ENCODE results near the gene EPHA7.

DNA sequence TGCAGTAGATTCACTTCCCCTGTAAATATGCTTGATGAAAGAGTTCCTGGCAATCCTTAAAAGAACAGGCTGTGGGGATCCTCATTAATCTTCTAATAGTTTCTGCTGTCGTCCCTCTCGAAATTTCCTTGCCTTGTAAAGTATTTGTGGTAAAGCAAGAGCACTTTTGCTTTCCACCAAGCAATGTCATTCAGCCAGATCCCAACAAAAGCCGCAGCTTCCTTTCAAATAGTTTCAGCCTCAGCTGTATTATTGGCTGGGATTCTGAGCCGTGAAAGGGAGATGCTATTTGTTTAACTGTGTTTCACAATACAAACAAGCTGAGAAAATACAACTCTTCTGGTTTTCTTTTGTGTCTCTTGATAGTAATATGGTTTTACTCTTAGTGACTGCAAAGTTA lies 48.9 kb upstream of the EPHA7 start:
- no peak for TF ChIP-seq ARNTL (CRISPR knock-in tag; IDR thresholded peaks at IDR 0.05; ENCODE audit: borderline replicate concordance, low read depth)
- TF ChIP-seq, protein P1, sequence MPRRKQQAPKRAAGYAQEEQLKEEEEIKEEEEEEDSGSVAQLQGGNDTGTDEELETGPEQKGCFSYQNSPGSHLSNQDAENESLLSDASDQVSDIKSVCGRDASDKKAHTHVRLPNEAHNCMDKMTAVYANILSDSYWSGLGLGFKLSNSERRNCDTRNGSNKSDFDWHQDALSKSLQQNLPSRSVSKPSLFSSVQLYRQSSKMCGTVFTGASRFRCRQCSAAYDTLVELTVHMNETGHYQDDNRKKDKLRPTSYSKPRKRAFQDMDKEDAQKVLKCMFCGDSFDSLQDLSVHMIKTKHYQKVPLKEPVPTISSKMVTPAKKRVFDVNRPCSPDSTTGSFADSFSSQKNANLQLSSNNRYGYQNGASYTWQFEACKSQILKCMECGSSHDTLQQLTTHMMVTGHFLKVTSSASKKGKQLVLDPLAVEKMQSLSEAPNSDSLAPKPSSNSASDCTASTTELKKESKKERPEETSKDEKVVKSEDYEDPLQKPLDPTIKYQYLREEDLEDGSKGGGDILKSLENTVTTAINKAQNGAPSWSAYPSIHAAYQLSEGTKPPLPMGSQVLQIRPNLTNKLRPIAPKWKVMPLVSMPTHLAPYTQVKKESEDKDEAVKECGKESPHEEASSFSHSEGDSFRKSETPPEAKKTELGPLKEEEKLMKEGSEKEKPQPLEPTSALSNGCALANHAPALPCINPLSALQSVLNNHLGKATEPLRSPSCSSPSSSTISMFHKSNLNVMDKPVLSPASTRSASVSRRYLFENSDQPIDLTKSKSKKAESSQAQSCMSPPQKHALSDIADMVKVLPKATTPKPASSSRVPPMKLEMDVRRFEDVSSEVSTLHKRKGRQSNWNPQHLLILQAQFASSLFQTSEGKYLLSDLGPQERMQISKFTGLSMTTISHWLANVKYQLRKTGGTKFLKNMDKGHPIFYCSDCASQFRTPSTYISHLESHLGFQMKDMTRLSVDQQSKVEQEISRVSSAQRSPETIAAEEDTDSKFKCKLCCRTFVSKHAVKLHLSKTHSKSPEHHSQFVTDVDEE (CRISPR knock-in tag; IDR thresholded peaks at IDR 0.05) = no peak
- TF ChIP-seq GLIS3 (CRISPR knock-in tag; IDR thresholded peaks at IDR 0.05) = no peak
- TF ChIP-seq, protein P2, sequence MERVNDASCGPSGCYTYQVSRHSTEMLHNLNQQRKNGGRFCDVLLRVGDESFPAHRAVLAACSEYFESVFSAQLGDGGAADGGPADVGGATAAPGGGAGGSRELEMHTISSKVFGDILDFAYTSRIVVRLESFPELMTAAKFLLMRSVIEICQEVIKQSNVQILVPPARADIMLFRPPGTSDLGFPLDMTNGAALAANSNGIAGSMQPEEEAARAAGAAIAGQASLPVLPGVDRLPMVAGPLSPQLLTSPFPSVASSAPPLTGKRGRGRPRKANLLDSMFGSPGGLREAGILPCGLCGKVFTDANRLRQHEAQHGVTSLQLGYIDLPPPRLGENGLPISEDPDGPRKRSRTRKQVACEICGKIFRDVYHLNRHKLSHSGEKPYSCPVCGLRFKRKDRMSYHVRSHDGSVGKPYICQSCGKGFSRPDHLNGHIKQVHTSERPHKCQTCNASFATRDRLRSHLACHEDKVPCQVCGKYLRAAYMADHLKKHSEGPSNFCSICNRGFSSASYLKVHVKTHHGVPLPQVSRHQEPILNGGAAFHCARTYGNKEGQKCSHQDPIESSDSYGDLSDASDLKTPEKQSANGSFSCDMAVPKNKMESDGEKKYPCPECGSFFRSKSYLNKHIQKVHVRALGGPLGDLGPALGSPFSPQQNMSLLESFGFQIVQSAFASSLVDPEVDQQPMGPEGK (CRISPR knock-in tag; IDR thresholded peaks at IDR 0.05; ENCODE audit: borderline replicate concordance) = no peak
